HPDE6-E6E7 (cell line): ENCODE results near the gene ERC1.

ENCODE experiments used
- DNase-seq: peaks from one replicate; pipeline ENCODE4 v3.0.0; 2011; ENCODE audit warnings: missing footprints; ENCODE audit errors: extremely low spot score

The ERC1 gene

DNA sequence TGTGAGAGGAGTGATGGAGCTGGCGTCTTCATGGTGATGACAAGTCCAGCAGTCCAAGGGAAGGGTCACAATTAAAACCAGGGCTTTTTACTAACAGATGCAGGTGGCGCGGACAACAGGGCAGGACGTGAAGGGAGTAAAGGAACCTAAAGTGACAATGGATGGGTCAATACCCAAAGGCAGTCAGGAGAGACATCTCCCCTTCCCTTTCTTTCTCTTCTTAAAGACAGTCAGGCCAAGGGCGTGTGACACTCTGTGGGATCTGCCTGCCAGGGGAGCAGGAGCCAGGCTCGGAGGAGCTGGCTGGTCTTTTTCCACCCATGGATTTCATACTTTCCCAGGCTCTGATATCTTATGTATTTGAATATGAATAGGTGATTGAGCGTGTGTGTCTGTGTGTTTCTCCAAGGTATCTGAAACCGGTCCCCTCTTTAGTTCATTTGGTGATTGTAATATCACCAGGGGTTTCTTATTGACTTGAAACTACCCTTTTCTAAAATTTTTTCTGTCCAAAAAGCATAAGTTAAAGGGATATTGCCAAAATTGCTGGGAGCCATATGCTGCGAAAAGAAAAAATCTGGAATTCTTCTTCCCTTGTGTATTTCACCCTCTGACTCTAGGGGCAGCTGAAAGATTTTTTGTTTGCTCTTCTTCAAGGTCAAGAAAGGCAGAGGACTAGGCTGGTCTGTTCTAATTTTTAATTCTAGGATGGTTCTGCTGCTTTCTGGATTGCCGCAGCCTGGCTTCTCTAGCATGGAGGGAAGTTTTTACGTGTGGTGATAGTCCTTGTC lies 541.5 kb downstream of the ERC1 start:
- no peak for DNase-seq

DNA sequence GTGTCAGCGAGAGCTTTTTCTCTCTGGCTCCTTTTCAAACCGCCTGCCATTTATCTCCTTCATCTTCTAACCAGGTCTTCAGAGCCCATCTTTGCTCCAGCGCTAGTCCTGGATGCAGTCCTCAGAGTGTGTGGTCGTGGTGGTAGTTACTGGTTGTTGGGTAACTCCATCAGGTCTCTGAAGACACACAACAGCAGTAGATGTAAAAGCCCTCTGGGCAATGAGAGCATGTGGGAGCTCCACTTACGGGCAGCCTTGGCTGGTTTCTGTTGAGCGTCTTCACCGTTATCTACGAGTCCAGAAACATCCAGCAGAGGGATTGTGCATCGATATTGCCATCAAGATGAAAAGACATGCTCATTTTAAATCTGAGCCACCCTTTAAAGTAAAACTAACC lies 542.2 kb downstream of the ERC1 start:
- DNase-seq, result no peak

DNA sequence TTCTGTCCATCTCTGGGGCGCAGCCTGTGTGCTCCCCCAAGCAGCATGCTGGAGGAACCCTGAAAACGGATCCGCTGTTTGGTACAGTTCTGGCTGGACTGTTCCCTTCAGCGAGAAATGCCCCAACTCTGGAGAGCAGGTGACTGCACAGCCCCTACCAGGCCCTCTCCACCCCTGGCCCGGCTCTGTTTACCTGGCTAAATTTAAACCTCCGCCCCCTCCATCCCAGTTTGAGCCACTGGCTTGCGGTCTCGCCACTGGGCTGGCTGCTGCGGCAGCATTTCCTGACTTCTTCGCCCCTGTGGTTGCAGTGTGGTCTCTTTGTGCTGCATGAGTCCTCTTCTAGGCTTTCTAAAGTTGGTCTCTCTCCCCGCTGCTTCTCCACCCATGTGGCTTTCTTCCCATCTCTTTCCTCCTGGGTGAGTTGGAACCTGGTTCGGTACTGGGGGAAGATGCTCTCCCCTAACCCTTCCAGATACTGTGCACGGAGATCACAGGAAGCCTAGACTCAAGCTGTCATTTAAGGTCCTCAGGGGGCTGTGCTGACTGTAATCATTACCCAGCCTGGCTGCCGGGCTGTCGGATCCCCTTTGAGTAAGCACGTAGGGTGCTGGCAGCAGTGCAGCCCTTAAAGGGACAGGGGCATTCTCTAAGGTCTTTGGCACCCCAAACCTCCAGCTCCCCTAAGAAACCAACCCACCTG lies 542.7 kb downstream of the ERC1 start:
- no peak for DNase-seq

DNA sequence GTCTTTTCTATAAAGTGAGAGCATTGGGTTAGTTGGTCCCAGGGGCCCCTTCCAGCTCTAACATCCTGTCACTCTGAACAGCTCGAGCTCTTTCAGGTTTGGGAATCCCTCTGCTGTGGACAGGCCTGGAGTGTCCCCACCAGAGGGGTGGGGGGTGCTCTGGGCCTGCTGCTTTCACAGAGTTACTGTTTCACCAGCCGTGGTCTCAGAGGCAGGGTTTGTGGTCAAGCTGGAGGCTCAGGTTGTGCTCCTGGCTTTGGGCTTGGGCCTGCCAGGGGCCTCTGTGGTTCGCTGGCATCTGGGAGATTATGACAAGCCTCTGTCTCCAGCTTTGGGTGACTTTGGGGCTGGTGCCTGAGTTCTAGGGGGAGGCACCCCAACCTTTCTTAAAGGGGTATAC lies 543.7 kb downstream of the ERC1 start:
- DNase-seq, result no peak

DNA sequence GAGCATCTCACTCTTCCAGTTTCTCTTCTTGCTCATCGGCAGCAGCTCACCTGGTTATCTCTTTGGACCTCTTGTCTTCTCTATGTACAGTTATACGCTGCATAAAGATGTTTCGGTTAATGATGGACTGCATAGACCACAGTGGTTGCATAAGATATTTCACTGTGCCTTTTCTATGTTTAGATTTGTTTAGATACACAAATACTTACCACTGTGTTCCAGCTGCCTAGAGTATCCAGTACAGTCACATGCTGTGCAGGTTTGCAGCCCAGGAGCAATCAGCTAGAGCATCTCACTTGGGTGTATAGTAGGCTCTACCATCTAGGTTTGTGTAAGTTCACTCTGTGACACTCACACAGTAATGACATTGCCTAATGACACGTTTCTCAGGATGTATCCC lies 545.8 kb downstream of the ERC1 start:
- DNase-seq, result no peak

DNA sequence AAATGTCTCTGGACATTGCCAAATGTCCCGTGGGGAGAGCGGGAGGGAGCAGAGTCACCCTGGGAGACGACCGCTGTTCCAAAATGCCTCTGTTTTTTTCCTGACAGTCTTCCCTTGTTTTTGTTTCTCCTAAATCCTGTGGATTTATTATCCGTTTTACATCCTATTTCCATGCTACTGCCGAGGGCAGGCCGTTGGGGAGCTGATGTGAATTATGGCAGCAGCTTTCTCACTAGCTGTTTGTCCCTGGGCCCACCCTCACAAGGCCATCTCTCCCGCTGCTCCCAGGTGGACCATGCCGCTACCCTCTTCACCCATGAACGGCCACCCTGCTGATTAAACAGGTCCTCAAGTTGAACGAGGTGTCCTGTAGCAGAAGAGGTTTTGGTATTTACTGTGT lies 548.1 kb downstream of the ERC1 start:
- DNase-seq, result no peak

DNA sequence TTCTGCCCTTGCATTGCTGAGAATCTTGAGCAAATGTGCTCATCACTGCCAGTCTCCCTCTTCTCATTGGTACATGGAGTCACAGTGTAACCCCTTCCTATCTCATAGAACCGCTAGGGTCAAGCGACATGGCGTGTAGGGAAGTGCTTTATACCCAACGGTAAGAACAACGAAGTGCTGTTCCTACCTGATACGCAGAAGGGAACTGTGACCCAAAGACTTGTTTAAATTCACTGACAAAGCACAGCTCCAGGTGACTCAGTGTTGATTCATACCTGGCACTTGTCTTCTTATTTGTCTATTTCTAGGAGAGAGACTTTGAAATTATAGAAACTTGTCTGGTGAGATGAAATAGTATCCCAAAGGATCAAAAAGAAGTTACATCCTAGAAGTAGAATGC lies 549.7 kb downstream of the ERC1 start:
- peak; percentile 72 for DNase-seq

DNA sequence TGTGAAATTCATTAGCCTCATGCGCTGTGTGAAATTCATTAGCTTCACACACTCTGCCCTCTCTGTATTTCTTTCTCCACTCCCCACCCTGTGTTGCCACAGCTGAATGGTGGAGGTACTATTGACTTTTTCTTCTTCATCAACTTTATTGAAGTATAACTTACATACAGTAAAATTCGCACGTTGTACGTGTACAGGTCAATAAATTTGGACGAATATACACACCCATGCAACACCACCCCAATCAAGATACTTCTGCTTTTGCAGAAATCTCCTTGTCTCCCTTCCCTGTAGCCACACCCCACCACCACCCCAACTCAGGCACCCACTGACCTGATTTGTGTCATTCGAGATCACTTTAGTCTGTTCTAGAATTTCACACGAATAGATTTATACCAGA lies 551.6 kb downstream of the ERC1 start:
- no peak for DNase-seq

DNA sequence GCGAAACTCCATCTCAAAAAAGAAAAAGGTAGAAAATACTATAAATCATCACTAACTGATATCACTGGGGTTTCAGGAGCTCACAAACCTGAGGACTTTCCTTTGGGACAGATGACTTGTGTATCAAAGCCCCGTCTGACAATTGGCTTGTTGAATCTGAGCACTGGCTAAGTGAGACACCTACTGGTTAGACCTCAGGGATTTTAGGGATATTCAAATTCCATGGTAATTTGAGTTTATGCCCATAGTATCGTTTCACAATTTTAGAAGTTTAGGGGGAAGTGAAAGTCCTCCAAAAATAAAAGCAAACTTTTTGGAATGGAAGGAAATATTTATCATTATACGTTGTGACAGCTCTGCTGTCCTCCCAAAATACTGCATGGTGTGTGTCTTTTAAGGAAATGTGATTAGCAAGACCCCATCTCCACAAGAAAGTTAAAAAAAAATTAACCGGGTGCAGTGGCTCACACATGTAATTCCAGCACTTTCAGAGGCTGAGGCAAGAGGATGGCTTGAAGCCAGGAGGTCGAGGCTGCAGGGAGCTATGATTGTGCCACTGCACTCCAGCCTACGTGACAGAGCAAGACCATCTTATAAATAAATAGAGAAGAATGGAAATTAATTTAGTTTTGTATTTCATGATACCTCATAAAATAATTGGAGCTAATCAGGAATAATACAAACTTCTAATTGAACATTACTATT lies 554.1 kb downstream of the ERC1 start:
- DNase-seq, result no peak
